K562 (cell line): ENCODE measurements around the gene DNAJB6. TPM values are rescaled to one million over a fixed set of nuclear protein-coding genes. Genes with fewer than 3 reads are reported as not detected.

ENCODE experiments used
- ARID1B ChIP-seq: fragments of 450-650 bp; IDR thresholded peaks from 2 replicates; pipeline ENCODE4 v1.6.1; 2016; ENCODE audit warnings: antibody characterized with exemption, mild to moderate bottlenecking, inconsistent platforms
- CGGBP1 ChIP-seq: fragments of 250-450 bp; sonication (Bioruptor Pico); IDR thresholded peaks from 2 replicates; pipeline ENCODE4 v1.9.0; 2021; ENCODE audit warnings: mild to moderate bottlenecking
- CREBBP ChIP-seq: IDR thresholded peaks from one replicate; pipeline ENCODE4 v1.6.1; 2012; ENCODE audit warnings: low read depth, mild to moderate bottlenecking, control low read depth, inconsistent platforms, low read length
- DEAF1 ChIP-seq: fragments of 450-650 bp; formaldehyde crosslinking; IDR thresholded peaks from 2 replicates; pipeline ENCODE4 v1.4.0; 2020; ENCODE audit warnings: mild to moderate bottlenecking, moderate library complexity
- DMBX1 ChIP-seq: fragments of 250-450 bp; sonication (Bioruptor Pico); IDR thresholded peaks from 2 replicates; pipeline ENCODE4 v1.8.0; 2022; ENCODE audit warnings: inconsistent platforms, mild to moderate bottlenecking, moderate library complexity, borderline replicate concordance
- E4F1 ChIP-seq: fragments of 250-450 bp; sonication (Bioruptor Pico); IDR thresholded peaks from 2 replicates; pipeline ENCODE4 v1.5.0; 2021; ENCODE audit warnings: mild to moderate bottlenecking, borderline replicate concordance
- EP400 ChIP-seq: fragments of 450-650 bp; IDR thresholded peaks from 2 replicates; pipeline ENCODE4 v1.6.1; 2017; ENCODE audit warnings: antibody characterized with exemption, mild to moderate bottlenecking, moderate library complexity
- HNRNPH1 ChIP-seq: fragments of 200-400 bp; formaldehyde crosslinking; optimal IDR thresholded peaks from 2 replicates; pipeline ENCODE3; 2017; ENCODE audit warnings: low read depth, mild to moderate bottlenecking, low read length, moderate library complexity
- PTRF ChIP-seq: fragments of 450-650 bp; IDR thresholded peaks from 2 replicates; pipeline ENCODE4 v1.6.1; 2016; ENCODE audit warnings: mild to moderate bottlenecking, missing genetic modification characterization, missing compliant biosample characterization
- SMC3 ChIP-seq: conservative IDR thresholded peaks from 2 replicates; pipeline ENCODE4 v1.6.1; 2011; ENCODE audit warnings: low read depth, low read length, improper control_type of control experiment; ENCODE audit not compliant: insufficient read depth
- TSHZ1 ChIP-seq: fragments of 250-450 bp; sonication (Bioruptor Pico); IDR thresholded peaks from 2 replicates; pipeline ENCODE4 v1.4.0; 2020; ENCODE audit warnings: mild to moderate bottlenecking, moderate library complexity
- UBTF ChIP-seq, 2 experiments: IDR thresholded peaks; 2 replicates each; pipeline ENCODE4 v1.6.1; 2012; ENCODE audit warnings: improper control_type of control experiment in 2 of 2, low read depth in 2 of 2, low read length in 2 of 2, borderline replicate concordance in 1 of 2
- ZBTB17 ChIP-seq: fragments of 450-650 bp; formaldehyde crosslinking; IDR thresholded peaks from 2 replicates; pipeline ENCODE4 v1.4.0; 2020; ENCODE audit warnings: mild to moderate bottlenecking
- ZNF174 ChIP-seq: fragments of 250-450 bp; sonication (Bioruptor Pico); IDR thresholded peaks from 2 replicates; pipeline ENCODE4 v1.4.0; 2020; ENCODE audit warnings: mild to moderate bottlenecking
- polyA plus RNA-seq, 8 experiments: library from polyadenylated mRNA; depleted of rRNA in 4 of 8; stranded (reverse) in 5 of 8; unstranded in 3 of 8; fragments of >200 nt; fragmentation: Nextera tagmentation in 2 of 8; fragmentation: Illumina TruSeq in 1 of 8; extraction: Ambion mirVana in 2 of 8; extraction: Trizol in 1 of 8; gene quantifications; 2 replicates each; pipeline versions ENCODE4 v1.2.1 to v1.2.3, GENCODE V29; 2011 to 2014; ENCODE audit warnings: inconsistent platforms in 1 of 8, missing spikeins in 1 of 8
- total RNA-seq, 7 experiments: library from RNA; depleted of rRNA in 6 of 7; stranded (reverse); fragments of >200 nt in 6 of 7; fragmentation: Illumina TruSeq in 2 of 7; extraction: Trizol in 2 of 7; gene quantifications; 2 replicates each; pipeline versions ENCODE4 v1.2.1 to v1.2.3, GENCODE V29; 2011 to 2021; ENCODE audit warnings: low replicate concordance in 1 of 7

The DNAJB6 gene
- total and polyA plus RNA-seq, 9 of the 15 experiments (the other 6 are each of a cell fraction or from before 2014, with no cell fraction given), result 84.5 to 158 (median 135) TPM

- no peak for TF ChIP-seq TSHZ1
- TF ChIP-seq CGGBP1 (CRISPR knock-in tag), result no peak
- no peak for TF ChIP-seq E4F1 (CRISPR knock-in tag)
- TF ChIP-seq UBTF (IDR thresholded peaks at IDR 0.05; ENCODE audit: borderline replicate concordance in 1 of 2, low read depth in 2 of 2, low read length in 2 of 2), result no peak
- TF ChIP-seq HNRNPH1, result no peak
- no peak for TF ChIP-seq ZNF174 (CRISPR knock-in tag)
- peak; percentile 56 for TF ChIP-seq DEAF1
- peak; percentile 61; the same call in 1 of the 2 replicates for TF ChIP-seq SMC3
- no peak for TF ChIP-seq CREBBP
- TF ChIP-seq EP400, result no peak
- TF ChIP-seq ZBTB17, result no peak
- no peak for TF ChIP-seq PTRF
- no peak for TF ChIP-seq ARID1B
- no peak for TF ChIP-seq DMBX1 (CRISPR knock-in tag)
Measured at GRCh38 chr7:157339777-157340677, 3.2 kb downstream of the DNAJB6 start (continued).
